Pancreas (tissue), 10 donors: ENCODE results near the gene COL8A2. TPM values are rescaled to one million over a fixed set of nuclear protein-coding genes. Genes with fewer than 3 reads are reported as not detected.

Experiments
- ATAC-seq, 4 donors: fragments of 200-7000 bp; cut with Tn5 transposase; one replicate each; pipeline versions ENCODE4 v1.8.0 to v1.9.1; 2020; ENCODE audit warnings: mild to moderate bottlenecking in 4 of 4, moderate library complexity in 4 of 4
- DNase-seq, 6 donors: peaks; one replicate each; pipeline ENCODE4 v3.0.0-alpha.2; 2020
- FAIRE-seq: peaks from 2 replicates; lab custom pipeline; 2012; peaks lifted over from hg19 to GRCh38; lab: Jason Lieb, UNC
- H3K27ac ChIP-seq, 4 donors: fragments of 200-600 bp; sonication (generic); 1 replicate in 3 of 4; 2 replicates in 1 of 4; pipeline versions ENCODE4 v1.5.0 to v1.8.0; 2020
- H3K27me3 ChIP-seq, 4 donors: fragments of 200-600 bp; one replicate each; pipeline ENCODE4 v1.8.0; 2021
- H3K36me3 ChIP-seq, 3 donors: fragments of 200-600 bp; sonication (generic) in 1 of 3; one replicate each; pipeline versions ENCODE4 v1.5.0 to v1.8.0; 2020 to 2021
- H3K4me1 ChIP-seq, 3 donors: fragments of 200-600 bp; one replicate each; pipeline ENCODE4 v1.8.0; 2021
- H3K4me3 ChIP-seq, 4 donors: fragments of 200-600 bp; sonication (generic) in 2 of 4; one replicate each; pipeline versions ENCODE4 v1.5.0 to v1.8.0; 2020 to 2021
- H3K9me3 ChIP-seq, 4 donors: fragments of 200-600 bp; one replicate each; pipeline ENCODE4 v1.8.0; 2021
- WGBS, 2 donors: extraction: QIAGEN DNeasy Blood & Tissue Kit; methylation state at CpG; one replicate each; pipeline ENCODE4 v1.1.7; 2013; 5-methylcytosine and 5-hydroxymethylcytosine counted together
- intact Hi-C, 3 donors: fragments of 100-400 bp; cut with DNase I; formaldehyde crosslinking; loops; one replicate each; pipeline versions ENCODE4 v1.11.1 to v1.14.2; 2022
- polyA plus RNA-seq, 2 donors: library from polyadenylated mRNA; stranded (reverse); fragments of 200-250 nt; gene quantifications; one replicate each; pipeline ENCODE4 v1.2.3, GENCODE V29; 2013
- total RNA-seq, 6 donors: library from RNA; stranded (reverse); fragmentation: NEBNext Ultra II Directional in 4 of 6; extraction: Animal tissue kit (Norgen Biotek cat#: 25700) in 4 of 6; gene quantifications; one replicate each; pipeline versions ENCODE4 v1.2.1 to v1.2.4, GENCODE V29; 2021 to 2023
- TF ChIP-seq, protein P1 (sequence below), 4 donors: fragments of 200-600 bp; sonication (generic) in 3 of 4; IDR thresholded peaks; one replicate each; pipeline versions ENCODE4 v1.5.0 to v1.8.0; 2021; ENCODE audit warnings: antibody characterized with exemption in 4 of 4
- donor health status: healthy with polysubstance abuse.
- donor health status: DM: no; HTN: no; CAD: no; lungs with moderate emphysema.
- donor health status: DM: no; HTN: no; CAD: no.
- donor health status: control.
- donor health status: control.
- donor health status: Bipolar disorder and iron deficiency.
- donor health status: DM: yes; HTN: yes; CAD: no.
- donor health status: DM: no; HTN: no; CAD: no.
- donor health status: DM: no; HTN: no; CAD: no.
- donor health status: DM: yes; HTN: yes; CAD: no.

The COL8A2 gene
- total and polyA plus RNA-seq, 8 donors = 0.12 to 3.3 (median 0.36) TPM

DNA sequence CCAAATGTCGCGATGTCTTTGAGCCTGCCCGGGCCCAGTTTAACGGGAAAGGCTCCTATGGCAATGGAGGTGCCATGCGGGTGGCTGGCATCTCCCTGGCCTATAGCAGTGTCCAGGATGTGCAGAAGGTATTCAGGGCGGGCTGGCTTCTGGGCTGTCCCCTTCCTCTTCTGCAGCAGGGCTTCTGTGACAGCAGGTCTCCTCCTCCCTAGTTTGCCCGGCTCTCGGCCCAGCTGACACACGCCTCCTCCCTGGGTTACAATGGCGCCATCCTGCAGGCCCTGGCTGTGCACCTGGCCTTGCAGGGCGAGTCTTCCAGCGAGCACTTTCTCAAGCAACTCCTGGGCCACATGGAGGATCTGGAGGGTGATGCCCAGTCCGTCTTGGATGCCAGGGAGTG lies 33.3 kb downstream of the COL8A2 start:
- FAIRE-seq (no peak), ATAC-seq (no peak), DNase-seq (peak in 3 of 6 donors; percentile 13 to 42 (median 32))
- H3K4me3 ChIP-seq = no peak overlapping the region
- H3K9me3 ChIP-seq = no peaks in the 10 kb centered on the region
- 90 to 93% methylated on average over 13 of the region's 13 CpGs for WGBS, 2 donors
- H3K27ac ChIP-seq = no peak overlapping the region
- H3K36me3 ChIP-seq = peaks cover 0 to 13% (median 6%) of the 10 kb centered on the region in 3 donors
- intact Hi-C loops = loop anchor here in 2 of 3 donors (10.0 kb wide), 4 partner anchors 93 to 333 kb away; no protein-coding TSS in a partner anchor
- TF ChIP-seq, protein P1, sequence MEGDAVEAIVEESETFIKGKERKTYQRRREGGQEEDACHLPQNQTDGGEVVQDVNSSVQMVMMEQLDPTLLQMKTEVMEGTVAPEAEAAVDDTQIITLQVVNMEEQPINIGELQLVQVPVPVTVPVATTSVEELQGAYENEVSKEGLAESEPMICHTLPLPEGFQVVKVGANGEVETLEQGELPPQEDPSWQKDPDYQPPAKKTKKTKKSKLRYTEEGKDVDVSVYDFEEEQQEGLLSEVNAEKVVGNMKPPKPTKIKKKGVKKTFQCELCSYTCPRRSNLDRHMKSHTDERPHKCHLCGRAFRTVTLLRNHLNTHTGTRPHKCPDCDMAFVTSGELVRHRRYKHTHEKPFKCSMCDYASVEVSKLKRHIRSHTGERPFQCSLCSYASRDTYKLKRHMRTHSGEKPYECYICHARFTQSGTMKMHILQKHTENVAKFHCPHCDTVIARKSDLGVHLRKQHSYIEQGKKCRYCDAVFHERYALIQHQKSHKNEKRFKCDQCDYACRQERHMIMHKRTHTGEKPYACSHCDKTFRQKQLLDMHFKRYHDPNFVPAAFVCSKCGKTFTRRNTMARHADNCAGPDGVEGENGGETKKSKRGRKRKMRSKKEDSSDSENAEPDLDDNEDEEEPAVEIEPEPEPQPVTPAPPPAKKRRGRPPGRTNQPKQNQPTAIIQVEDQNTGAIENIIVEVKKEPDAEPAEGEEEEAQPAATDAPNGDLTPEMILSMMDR (IDR thresholded peaks at IDR 0.05) = no peak
- H3K4me1 ChIP-seq = peaks cover 0 to 9% (median 5%) of the 10 kb centered on the region in 3 donors
- no peaks in the 10 kb centered on the region for H3K27me3 ChIP-seq

DNA sequence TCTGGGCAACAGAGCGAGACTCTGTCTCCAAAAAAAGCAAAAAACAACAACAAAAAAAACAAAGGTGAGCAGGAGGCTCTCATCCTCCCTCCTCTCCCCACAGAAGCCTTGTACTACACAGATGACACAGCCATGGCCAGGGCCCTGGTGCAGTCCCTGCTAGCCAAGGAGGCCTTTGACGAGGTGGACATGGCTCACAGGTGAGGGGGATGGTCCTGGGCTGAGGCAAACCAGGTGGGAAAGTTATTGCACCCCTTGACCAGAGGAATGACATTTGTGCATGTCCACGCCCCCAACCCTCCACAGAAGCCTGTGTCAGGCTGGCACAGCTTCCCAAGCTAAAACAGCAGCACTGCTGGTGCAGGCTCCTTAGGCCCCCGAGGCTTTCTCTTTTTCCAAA lies 33.9 kb downstream of the COL8A2 start:
- no peak for FAIRE-seq
- Histone ChIP-seq H3K4me1 (peaks cover 0 to 9% (median 5%) of the 10 kb centered on the region in 3 donors), H3K36me3 (peaks cover 0 to 13% (median 6%) of the 10 kb centered on the region in 3 donors), H3K9me3 (no peaks in the 10 kb centered on the region), H3K4me3 (no peak overlapping the region), H3K27ac (no peak overlapping the region), H3K27me3 (no peaks in the 10 kb centered on the region)
- TF ChIP-seq, protein P1 (IDR thresholded peaks at IDR 0.05) = no peak
- no peak for ATAC-seq
- peak in 2 of 6 donors; percentile 12 to 33 for DNase-seq
- intact Hi-C loops = loop anchor here in 2 of 3 donors (10.0 kb wide), 4 partner anchors 94 to 334 kb away; no protein-coding TSS in a partner anchor
- 89 to 95% methylated on average over 4 of the region's 4 CpGs for WGBS, 2 donors

DNA sequence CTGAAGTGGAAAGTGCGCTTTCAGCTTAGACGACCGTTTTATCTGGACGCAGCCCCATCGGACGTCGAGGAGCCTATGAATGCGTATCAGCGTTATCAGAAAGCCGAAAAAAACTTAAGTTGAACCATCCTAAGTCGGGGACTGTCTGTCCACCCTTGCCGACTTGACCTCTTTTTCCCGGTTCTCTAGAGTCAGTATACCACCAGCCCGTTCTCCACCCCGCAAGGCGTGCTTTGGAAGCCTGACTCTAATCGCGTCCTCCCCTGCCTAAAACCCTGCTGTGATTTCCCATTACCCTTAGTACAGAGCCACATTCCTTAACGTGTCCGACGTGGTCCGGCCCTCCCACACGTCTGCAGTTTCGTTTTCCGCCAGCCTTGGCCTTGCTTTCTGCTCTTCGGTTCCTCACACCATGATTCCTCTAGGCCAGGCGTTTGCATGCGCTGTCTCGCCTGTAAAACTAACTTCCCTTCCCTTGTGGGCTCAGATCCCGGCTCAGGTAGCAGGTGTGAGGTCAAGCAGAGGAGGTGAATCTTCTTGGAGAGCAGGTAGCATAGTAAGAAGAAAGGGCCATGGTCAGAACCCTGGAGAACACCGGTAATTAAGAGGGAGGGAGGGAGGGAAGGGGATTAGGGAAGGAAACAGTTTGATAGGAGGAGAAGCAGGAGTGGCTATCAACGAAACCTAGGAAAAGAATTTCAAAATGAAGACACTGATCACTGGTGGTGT lies 35.5 kb downstream of the COL8A2 start:
- TF ChIP-seq, protein P1 (IDR thresholded peaks at IDR 0.05) = no peak
- ATAC-seq = peak in 3 of 4 donors; percentile 0 to 9 (median 6)
- Histone ChIP-seq H3K36me3 (peaks cover 0 to 13% (median 6%) of the 10 kb centered on the region in 3 donors), H3K4me1 (peaks cover 0 to 9% (median 5%) of the 10 kb centered on the region in 3 donors), H3K4me3 (peak overlapping the region; percentile 94 to 98 (median 96)), H3K27ac (peak overlapping the region in 2 of 4 donors; percentile 86), H3K27me3 (no peaks in the 10 kb centered on the region), H3K9me3 (no peaks in the 10 kb centered on the region)
- peak in 3 of 6 donors; percentile 19 to 47 (median 28) for DNase-seq
- 4 to 6% methylated on average over 32 of the region's 32 CpGs for WGBS, 2 donors
- FAIRE-seq = no peak
- intact Hi-C loops = loop anchor here in 2 of 3 donors (10.0 kb wide), 4 partner anchors 95 to 335 kb away; no protein-coding TSS in a partner anchor

DNA sequence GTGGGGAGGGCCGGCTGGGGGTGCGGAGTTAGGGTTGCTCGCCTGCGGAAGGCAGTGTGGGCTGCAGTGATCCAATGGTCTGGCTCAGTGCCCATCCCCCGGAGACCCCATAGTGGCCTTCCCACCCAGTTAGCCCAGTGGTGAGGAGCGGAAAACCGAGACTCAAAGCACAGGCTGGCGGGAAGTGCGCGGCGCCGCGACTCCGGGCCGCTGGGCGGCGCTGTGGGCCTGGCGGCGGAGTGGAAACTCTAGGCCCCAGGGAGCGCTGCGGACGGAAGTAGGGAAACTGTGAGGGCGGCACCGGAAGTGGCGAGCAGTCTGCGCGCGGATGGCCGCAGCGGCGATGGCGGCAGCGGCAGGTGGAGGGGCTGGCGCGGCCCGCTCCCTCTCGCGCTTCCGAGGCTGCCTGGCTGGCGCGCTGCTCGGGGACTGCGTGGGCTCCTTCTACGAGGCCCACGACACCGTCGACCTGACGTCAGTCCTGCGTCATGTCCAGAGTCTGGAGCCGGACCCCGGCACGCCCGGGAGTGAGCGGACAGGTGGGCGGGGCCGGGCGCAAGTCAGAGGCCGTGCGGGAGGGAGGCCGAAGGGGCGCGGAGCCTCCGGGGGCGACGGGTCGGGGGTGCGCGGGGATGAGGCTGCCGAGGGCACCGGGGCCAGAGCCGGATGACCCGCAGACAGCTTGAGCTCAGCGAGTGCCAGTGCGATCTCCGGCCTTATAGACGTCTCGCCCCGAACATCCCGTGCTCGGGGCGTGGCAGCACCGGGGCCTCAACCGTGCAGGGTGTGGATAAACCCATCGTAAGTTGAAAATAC lies 36.2 kb downstream of the COL8A2 start, which contains the start of gene ADPRS:
ADPRS (plus strand) TSS at position 316 of the 816 bp plus-strand sequence; CDS start at position 329, 13 bp downstream.
- H3K27me3 ChIP-seq = no peaks in the 10 kb centered on the region
- H3K4me3 ChIP-seq = peak within 1 kb of the TSS; percentile 94 to 98 (median 96)
- peak; percentile 87 to 92 (median 90) for ATAC-seq
- TF ChIP-seq, protein P1 (IDR thresholded peaks at IDR 0.05) = peak; percentile 97 to 99 (median 99)
- peak; percentile 84 to 96 (median 90) for DNase-seq
- FAIRE-seq = no peak
- H3K4me1 ChIP-seq = peaks cover 0 to 9% (median 5%) of the 10 kb centered on the region in 3 donors
- intact Hi-C loops = no loop called here
- WGBS, 2 donors = 1% methylated on average over 77 to 84 of the region's 84 CpGs
- peaks cover 0 to 10% (median 6%) of the 10 kb centered on the region in 3 donors for H3K36me3 ChIP-seq
- peak within 1 kb of the TSS; percentile 73 to 86 (median 83) for H3K27ac ChIP-seq
- no peaks in the 10 kb centered on the region for H3K9me3 ChIP-seq
